A549 (cell line): ENCODE data around the gene SPECC1. TPM values are rescaled to one million over a fixed set of nuclear protein-coding genes. Genes with fewer than 3 reads are reported as not detected.

Source experiments
- ATAC-seq, 2 experiments: fragments of 200-7000 bp in 1 of 2; fragments of >200 bp in 1 of 2; cut with Nextera tagmentation in 1 of 2; cut with Tn5 transposase in 1 of 2; 3 replicates each; pipeline versions ENCODE4 v1.8.0 to v1.9.1; 2018 to 2020; ENCODE audit warnings: mild to moderate bottlenecking in 1 of 2, moderate library complexity in 1 of 2
- CTCF ChIA-PET: fragments of 300-600 bp; sonication (Branson Sonifier 250); formaldehyde crosslinking; extraction: SDS; loops from one replicate; lab custom pipeline; 2021; ENCODE audit warnings: antibody characterized with exemption, inconsistent platforms; lab: Yijun Ruan, JAX
- POLR2A ChIA-PET: fragments of 350-600 bp; formaldehyde crosslinking; extraction: SDS; loops from one replicate; lab custom pipeline; 2021; ENCODE audit warnings: antibody characterized with exemption, inconsistent platforms; lab: Yijun Ruan, JAX
- DNase-seq, 2 experiments: peaks; one replicate each; pipeline versions ENCODE4 v3.0.0 to v3.0.0-alpha.2; 2011 to 2016; ENCODE audit warnings: low read depth in 1 of 2, low spot score in 1 of 2
- FAIRE-seq: peaks from 2 replicates; lab custom pipeline; 2011; peaks lifted over from hg19 to GRCh38; lab: Jason Lieb, UNC
- H3K27ac ChIP-seq, 2 experiments: fragments of >200 bp; sonication (Bioruptor Twin); formaldehyde crosslinking; 3 replicates each; pipeline ENCODE4 v1.5.1; 2016 to 2017
- H3K4me1 ChIP-seq: fragments of >200 bp; sonication (Bioruptor Twin); formaldehyde crosslinking; 3 replicates; pipeline ENCODE4 v1.6.1; 2016
- H3K4me2 ChIP-seq: fragments of >200 bp; sonication (Bioruptor Twin); formaldehyde crosslinking; 3 replicates; pipeline ENCODE4 v1.6.1; 2016
- H3K4me3 ChIP-seq: fragments of >200 bp; sonication (Bioruptor Twin); formaldehyde crosslinking; 3 replicates; pipeline ENCODE4 v1.5.1; 2016
- H3K9me3 ChIP-seq: fragments of >200 bp; sonication (Bioruptor Twin); formaldehyde crosslinking; 3 replicates; pipeline ENCODE4 v1.6.1; 2016
- BCL3 ChIP-seq: fragments of >200 bp; sonication (Bioruptor Twin); formaldehyde crosslinking; IDR thresholded peaks from 3 replicates; pipeline ENCODE4 v1.6.1; 2016
- BHLHE40 ChIP-seq: IDR thresholded peaks from 2 replicates; pipeline ENCODE4 v1.6.1; 2012; ENCODE audit warnings: low read depth, low read length, inconsistent platforms
- CEBPB ChIP-seq, 2 experiments: fragments of >200 bp in 1 of 2; sonication (Bioruptor Twin) in 1 of 2; formaldehyde crosslinking in 1 of 2; IDR thresholded peaks; 2 replicates each; pipeline ENCODE4 v1.6.1; 2012 to 2016
- CHD4 ChIP-seq: fragments of 200-600 bp; sonication (generic); IDR thresholded peaks from 2 replicates; pipeline ENCODE4 v1.6.1; 2016; ENCODE audit warnings: antibody characterized with exemption, mild to moderate bottlenecking, borderline replicate concordance
- E2F6 ChIP-seq: IDR thresholded peaks from 2 replicates; pipeline ENCODE4 v1.6.1; 2012; ENCODE audit warnings: low read depth, borderline replicate concordance
- EP300 ChIP-seq, 2 experiments: fragments of >200 bp; sonication (Bioruptor Twin); formaldehyde crosslinking; IDR thresholded peaks; 2 replicates in 1 of 2; 3 replicates in 1 of 2; pipeline ENCODE4 v1.6.1; 2016 to 2017
- ESRRA ChIP-seq: fragments of 150-350 bp; IDR thresholded peaks from 2 replicates; pipeline ENCODE4 v1.6.1; 2014; ENCODE audit warnings: mild to moderate bottlenecking, low read length, borderline replicate concordance
- FOSB ChIP-seq: fragments of 250-450 bp; sonication (Bioruptor Pico); IDR thresholded peaks from 2 replicates; pipeline ENCODE4 v1.5.0; 2020; ENCODE audit warnings: mild to moderate bottlenecking, moderate library complexity
- FOSL2 ChIP-seq, 2 experiments: fragments of 450-650 bp in 1 of 2; fragments of >200 bp in 1 of 2; sonication (Bioruptor Twin) in 1 of 2; formaldehyde crosslinking; IDR thresholded peaks; 2 replicates each; pipeline versions ENCODE4 v1.5.0 to v1.6.1; 2016 to 2020; ENCODE audit warnings: mild to moderate bottlenecking in 1 of 2, moderate library complexity in 1 of 2
- HDAC2 ChIP-seq: fragments of 200-600 bp; sonication (generic); IDR thresholded peaks from 2 replicates; pipeline ENCODE4 v1.6.1; 2016
- HMGXB4 ChIP-seq: fragments of 250-450 bp; sonication (Bioruptor Pico); IDR thresholded peaks from 2 replicates; pipeline ENCODE4 v1.5.0; 2021; ENCODE audit warnings: mild to moderate bottlenecking, moderate library complexity, borderline replicate concordance
- MAFK ChIP-seq: fragments of 450-650 bp; IDR thresholded peaks from 2 replicates; pipeline ENCODE4 v1.6.1; 2014; ENCODE audit not compliant: partially characterized antibody
- MAX ChIP-seq: IDR thresholded peaks from 2 replicates; pipeline ENCODE4 v1.6.1; 2012
- NFE2L2 ChIP-seq: fragments of 150-350 bp; conservative IDR thresholded peaks from 2 replicates; pipeline ENCODE4 v1.6.1; 2014; ENCODE audit warnings: low read length
- NPAS2 ChIP-seq: fragments of 250-450 bp; sonication (Bioruptor Pico); IDR thresholded peaks from 2 replicates; pipeline ENCODE4 v1.8.0; 2022; ENCODE audit warnings: mild to moderate bottlenecking, moderate library complexity, borderline replicate concordance
- NR3C1 ChIP-seq: fragments of >200 bp; sonication (Bioruptor Twin); formaldehyde crosslinking; IDR thresholded peaks from 3 replicates; pipeline ENCODE4 v1.6.1; 2017
- PBX3 ChIP-seq: IDR thresholded peaks from 2 replicates; pipeline ENCODE4 v1.6.1; 2012
- PHF8 ChIP-seq: fragments of 200-600 bp; sonication (generic); IDR thresholded peaks from 2 replicates; pipeline ENCODE4 v1.6.1; 2016; ENCODE audit warnings: low read depth, mild to moderate bottlenecking, antibody characterized with exemption, moderate library complexity, borderline replicate concordance
- POLR2A ChIP-seq: IDR thresholded peaks from 2 replicates; pipeline ENCODE4 v1.6.1; 2012; ENCODE audit warnings: mild to moderate bottlenecking, low read length
- RAD21 ChIP-seq, 2 experiments: fragments of >200 bp in 1 of 2; sonication (Bioruptor Twin) in 1 of 2; formaldehyde crosslinking in 1 of 2; IDR thresholded peaks in 1 of 2; conservative IDR thresholded peaks in 1 of 2; 2 replicates in 1 of 2; 3 replicates in 1 of 2; pipeline ENCODE4 v1.6.1; 2012 to 2018; ENCODE audit warnings: inconsistent platforms in 1 of 2
- RARB ChIP-seq: fragments of 250-450 bp; sonication (Bioruptor Pico); IDR thresholded peaks from 2 replicates; pipeline ENCODE4 v1.8.0; 2021; ENCODE audit warnings: mild to moderate bottlenecking, moderate library complexity
- REST ChIP-seq: fragments of 200-600 bp; sonication (generic); IDR thresholded peaks from 2 replicates; pipeline ENCODE4 v1.6.1; 2016; ENCODE audit warnings: antibody characterized with exemption, mild to moderate bottlenecking, moderate library complexity
- ZC3H11A ChIP-seq: fragments of 450-650 bp; IDR thresholded peaks from 2 replicates; pipeline ENCODE4 v1.6.1; 2014; ENCODE audit warnings: antibody characterized with exemption, mild to moderate bottlenecking
- ZFP36 ChIP-seq: fragments of 450-650 bp; IDR thresholded peaks from 2 replicates; pipeline ENCODE4 v1.6.1; 2014; ENCODE audit warnings: borderline replicate concordance; ENCODE audit not compliant: partially characterized antibody
- ZNF302 ChIP-seq: fragments of 250-450 bp; sonication (Bioruptor Pico); IDR thresholded peaks from 2 replicates; pipeline ENCODE4 v1.9.0; 2021; ENCODE audit warnings: inconsistent platforms, mild to moderate bottlenecking, moderate library complexity
- WGBS: methylation state at CpG from one replicate; pipeline ENCODE4 v1.1.6; 2017; ENCODE audit errors: missing lambda C conversion rate; 5-methylcytosine and 5-hydroxymethylcytosine counted together
- polyA plus RNA-seq, 4 experiments: library from polyadenylated mRNA; depleted of rRNA in 3 of 4; stranded (reverse); fragments of >200 nt; fragmentation: RNase III in 1 of 4; extraction: RNeasy Plus Mini Kit Qiagen cat#74134 plus additional on column Dnase treatment in 1 of 4; gene quantifications; 2 replicates in 3 of 4; 3 replicates in 1 of 4; pipeline ENCODE4 v1.2.3, GENCODE V29; 2011 to 2017
- TF ChIP-seq, protein P1 (sequence below): fragments of 450-650 bp; IDR thresholded peaks from 2 replicates; pipeline ENCODE4 v1.6.1; 2014; ENCODE audit warnings: antibody characterized with exemption

Gene SPECC1
- polyA plus RNA-seq, 2 of the 4 experiments (the other 2 are of a cell fraction), result 45.1 to 66.2 TPM

GRCh38 chr17:20230924-20231323, 221.8 kb downstream of the SPECC1 start:
- CTCF ChIA-PET, result interaction anchor here (1.5 kb wide), 1 partner anchor 110 kb away, joined by 8 read pairs; no protein-coding TSS in a partner anchor
- WGBS, result 77% methylated on average over 2 of the region's 2 CpGs
- POLR2A ChIA-PET, result no interaction called here
- TF ChIP-seq MAX (no peak), ZFP36 (no peak), RAD21 (conservative IDR thresholded peaks at IDR 0.05 in 1 of 2, IDR thresholded peaks at IDR 0.05 in 1 of 2) (no peak), PHF8 (no peak), ZNF302 (no peak), FOSL2 (IDR thresholded peaks at IDR 0.05) (no peak), FOSL2 (CRISPR knock-in tag; IDR thresholded peaks at IDR 0.05) (no peak)
- no peak for FAIRE-seq
- no peaks in the 10 kb centered on the region for H3K9me3 ChIP-seq
- no peak for DNase-seq
- peaks cover 29% of the 10 kb centered on the region for H3K4me1 ChIP-seq
- H3K4me2 ChIP-seq, result no peak overlapping the region
- H3K4me3 ChIP-seq, result no peak overlapping the region
- no peak for ATAC-seq
- H3K27ac ChIP-seq, result no peak overlapping the region

DNA sequence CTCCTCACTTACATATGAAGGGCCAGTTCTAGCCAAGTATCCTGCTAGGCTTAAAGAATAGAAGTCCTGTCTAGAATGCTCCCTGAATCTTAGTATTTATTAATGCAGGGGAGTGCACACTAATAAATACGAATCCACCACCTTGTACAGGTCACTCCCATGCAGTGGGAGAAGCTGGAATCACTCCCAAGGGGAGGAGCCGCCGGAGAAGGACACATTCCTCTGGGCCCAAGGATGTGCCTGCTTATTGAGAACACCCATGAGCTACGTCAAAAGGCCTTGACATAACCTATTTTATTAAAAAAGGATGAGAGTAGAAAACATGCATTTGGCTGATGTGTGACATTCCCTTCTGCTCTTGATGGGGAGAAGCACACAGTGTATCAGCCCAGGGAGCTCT, 223.5 kb downstream of the SPECC1 start:
- no peak overlapping the region for H3K4me3 ChIP-seq
- H3K4me2 ChIP-seq, result no peak overlapping the region
- no peaks in the 10 kb centered on the region for H3K9me3 ChIP-seq
- DNase-seq (no peak), FAIRE-seq (no peak), ATAC-seq (no peak)
- ChIA-PET CTCF (interaction anchor here (0.9 to 1.7 kb wide), 8 partner anchors 14 to 240 kb away, joined by 3 to 7 read pairs (median 4); no protein-coding TSS in a partner anchor), POLR2A (no interaction called here)
- TF ChIP-seq POLR2A (no peak), BHLHE40 (no peak), PBX3 (no peak), NFE2L2 (no peak), ZC3H11A (no peak), FOSB (no peak)
- TF ChIP-seq, protein P1, sequence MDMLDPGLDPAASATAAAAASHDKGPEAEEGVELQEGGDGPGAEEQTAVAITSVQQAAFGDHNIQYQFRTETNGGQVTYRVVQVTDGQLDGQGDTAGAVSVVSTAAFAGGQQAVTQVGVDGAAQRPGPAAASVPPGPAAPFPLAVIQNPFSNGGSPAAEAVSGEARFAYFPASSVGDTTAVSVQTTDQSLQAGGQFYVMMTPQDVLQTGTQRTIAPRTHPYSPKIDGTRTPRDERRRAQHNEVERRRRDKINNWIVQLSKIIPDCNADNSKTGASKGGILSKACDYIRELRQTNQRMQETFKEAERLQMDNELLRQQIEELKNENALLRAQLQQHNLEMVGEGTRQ, result no peak
- 89% methylated on average over 4 of the region's 4 CpGs for WGBS
- no peak overlapping the region for H3K27ac ChIP-seq
- peaks cover 13% of the 10 kb centered on the region for H3K4me1 ChIP-seq

GRCh38 chr17:20234276-20234675, 225.1 kb downstream of the SPECC1 start:
- ATAC-seq, result no peak
- Histone ChIP-seq H3K4me1 (no peaks in the 10 kb centered on the region), H3K4me2 (no peak overlapping the region), H3K9me3 (no peaks in the 10 kb centered on the region), H3K4me3 (no peak overlapping the region), H3K27ac (no peak overlapping the region)
- 79% methylated on average over 4 of the region's 4 CpGs for WGBS
- FAIRE-seq, result no peak
- no peak for TF ChIP-seq REST
- no peak for TF ChIP-seq BCL3
- TF ChIP-seq CHD4, result no peak
- TF ChIP-seq EP300 (IDR thresholded peaks at IDR 0.05), result no peak
- no peak for TF ChIP-seq NR3C1
- TF ChIP-seq NPAS2 (CRISPR knock-in tag), result no peak
- TF ChIP-seq HMGXB4, result no peak
- TF ChIP-seq MAFK, result no peak
- TF ChIP-seq RARB (CRISPR knock-in tag), result no peak
- TF ChIP-seq CEBPB (IDR thresholded peaks at IDR 0.05), result no peak
- TF ChIP-seq HDAC2, result no peak
- no peak for TF ChIP-seq ESRRA
- TF ChIP-seq FOSL2 (IDR thresholded peaks at IDR 0.05), result no peak
- no peak for TF ChIP-seq FOSL2 (CRISPR knock-in tag; IDR thresholded peaks at IDR 0.05)
- TF ChIP-seq E2F6, result no peak
- no peak for DNase-seq
- ChIA-PET CTCF (interaction anchor here (1.1 to 3.5 kb wide), 3 partner anchors 8 to 126 kb away, joined by 5 to 18 read pairs (median 13); no protein-coding TSS in a partner anchor), POLR2A (no interaction called here)
